GM21526 (cell line): Measurements from ENCODE around the gene SSBP2.

ENCODE experiments used
- ATAC-seq: cut with Tn5 transposase; IDR thresholded peaks from one replicate; pipeline ENCODE4 v1.9.1; 2021; ENCODE audit warnings: moderate library complexity; ENCODE audit not compliant: unreplicated experiment, low FRiP score

The SSBP2 gene

GRCh38 chr5:81751009-81751835, at the start of gene SSBP2:
TSS of gene SSBP2 (minus strand) at chr5:81751097. CDS start at chr5:81751042, 55 bp downstream.
- ATAC-seq, result peak; percentile 73

GRCh38 chr5:81795666-81796065, 44.8 kb upstream of the SSBP2 start:
- no peak for ATAC-seq

GRCh38 chr5:81794226-81794625, 43.3 kb upstream of the SSBP2 start:
- no peak for ATAC-seq

- no peak for ATAC-seq
Measured at GRCh38 chr5:81790336-81790735, 39.4 kb upstream of the SSBP2 start.

- no peak for ATAC-seq
Measured at GRCh38 chr5:81789033-81789432, 38.1 kb upstream of the SSBP2 start.

- no peak for ATAC-seq
Measured at GRCh38 chr5:81788329-81788728, 37.4 kb upstream of the SSBP2 start.

GRCh38 chr5:81787474-81788242, 36.8 kb upstream of the SSBP2 start:
- no peak for ATAC-seq

GRCh38 chr5:81786991-81787390, 36.1 kb upstream of the SSBP2 start:
- ATAC-seq, result no peak

GRCh38 chr5:81786496-81786895, 35.6 kb upstream of the SSBP2 start:
- ATAC-seq, result no peak

- ATAC-seq, result no peak
Measured at GRCh38 chr5:81785322-81785721, 34.4 kb upstream of the SSBP2 start.

- ATAC-seq, result no peak
Measured at GRCh38 chr5:81783401-81783800, 32.5 kb upstream of the SSBP2 start.

GRCh38 chr5:81782811-81783210, 31.9 kb upstream of the SSBP2 start:
- ATAC-seq, result no peak

GRCh38 chr5:81779916-81780266, 29.0 kb upstream of the SSBP2 start:
- ATAC-seq, result no peak

GRCh38 chr5:81779125-81779915, 28.4 kb upstream of the SSBP2 start:
- ATAC-seq, result peak; percentile 81

- ATAC-seq, result no peak
Measured at GRCh38 chr5:81778642-81779041, 27.7 kb upstream of the SSBP2 start.

GRCh38 chr5:81776258-81776657, 25.4 kb upstream of the SSBP2 start:
- no peak for ATAC-seq

GRCh38 chr5:81774374-81774773, 23.5 kb upstream of the SSBP2 start:
- no peak for ATAC-seq

GRCh38 chr5:81773574-81773973, 22.7 kb upstream of the SSBP2 start:
- no peak for ATAC-seq

GRCh38 chr5:81773161-81773560, 22.3 kb upstream of the SSBP2 start:
- no peak for ATAC-seq

GRCh38 chr5:81772488-81772887, 21.6 kb upstream of the SSBP2 start:
- no peak for ATAC-seq

GRCh38 chr5:81768935-81769452, 18.1 kb upstream of the SSBP2 start:
- no peak for ATAC-seq
